SK-N-SH treated with all-trans-retinoic acid at 6 μM for 48 hours (cell line): Measurements from ENCODE around the gene GGA1.
"Not testable (repeated sequence)": the region's sequence is repeated elsewhere in the genome, so short reads cannot be mapped to it uniquely, and the experiment has no call there.

ENCODE experiments used
- ATAC-seq: fragments of 200-7000 bp; cut with Tn5 transposase; 3 replicates; pipeline ENCODE4 v1.9.1; 2020; ENCODE audit warnings: mild to moderate bottlenecking, moderate library complexity
- ARNTL ChIP-seq: fragments of 450-650 bp; formaldehyde crosslinking; IDR thresholded peaks from 2 replicates; pipeline ENCODE4 v1.5.0; 2020; ENCODE audit warnings: low read depth, mild to moderate bottlenecking, moderate library complexity, borderline replicate concordance
- BACH2 ChIP-seq: fragments of 250-450 bp; sonication (Bioruptor Pico); IDR thresholded peaks from 2 replicates; pipeline ENCODE4 v1.9.0; 2021; ENCODE audit warnings: mild to moderate bottlenecking, borderline replicate concordance
- ESRRG ChIP-seq: fragments of 250-450 bp; sonication (Bioruptor Pico); IDR thresholded peaks from 2 replicates; pipeline ENCODE4 v1.6.1; 2021; ENCODE audit warnings: mild to moderate bottlenecking
- GLIS3 ChIP-seq: fragments of 250-450 bp; sonication (Bioruptor Pico); IDR thresholded peaks from 2 replicates; pipeline ENCODE4 v1.5.0; 2020; ENCODE audit warnings: mild to moderate bottlenecking, moderate library complexity
- ISL1 ChIP-seq: fragments of 250-450 bp; sonication (Bioruptor Pico); IDR thresholded peaks from 2 replicates; pipeline ENCODE4 v2.1.2; 2022; ENCODE audit warnings: mild to moderate bottlenecking, moderate library complexity
- PATZ1 ChIP-seq: fragments of 250-450 bp; sonication (Bioruptor Pico); IDR thresholded peaks from 2 replicates; pipeline ENCODE4 v1.8.0; 2020; ENCODE audit warnings: mild to moderate bottlenecking, moderate library complexity, borderline replicate concordance
- POU6F1 ChIP-seq: fragments of 250-450 bp; sonication (Bioruptor Pico); IDR thresholded peaks from 2 replicates; pipeline ENCODE4 v1.8.0; 2021; ENCODE audit warnings: low read depth, mild to moderate bottlenecking, moderate library complexity, borderline replicate concordance
- PPARA ChIP-seq: fragments of 250-450 bp; sonication (Bioruptor Pico); IDR thresholded peaks from 2 replicates; pipeline ENCODE4 v1.5.0; 2020; ENCODE audit warnings: mild to moderate bottlenecking, borderline replicate concordance
- RARB ChIP-seq: fragments of 250-450 bp; sonication (Bioruptor Pico); IDR thresholded peaks from 2 replicates; pipeline ENCODE4 v1.8.0; 2021; ENCODE audit warnings: mild to moderate bottlenecking, moderate library complexity
- SNAI2 ChIP-seq: fragments of 250-450 bp; sonication (Bioruptor Pico); IDR thresholded peaks from 2 replicates; pipeline ENCODE4 v1.5.0; 2020; ENCODE audit warnings: mild to moderate bottlenecking, moderate library complexity
- TOX ChIP-seq: fragments of 250-450 bp; sonication (Bioruptor Pico); IDR thresholded peaks from 2 replicates; pipeline ENCODE4 v1.8.0; 2021; ENCODE audit warnings: mild to moderate bottlenecking, moderate library complexity, borderline replicate concordance
- TSHZ2 ChIP-seq: fragments of 250-450 bp; sonication (Bioruptor Pico); IDR thresholded peaks from 2 replicates; pipeline ENCODE4 v1.5.0; 2020; ENCODE audit warnings: mild to moderate bottlenecking, moderate library complexity
- ZC3H10 ChIP-seq: fragments of 250-450 bp; sonication (Bioruptor Pico); IDR thresholded peaks from 2 replicates; pipeline ENCODE4 v1.5.1; 2021; ENCODE audit warnings: mild to moderate bottlenecking, moderate library complexity
- ZFP3 ChIP-seq: fragments of 250-450 bp; sonication (Bioruptor Pico); IDR thresholded peaks from 2 replicates; pipeline ENCODE4 v1.5.0; 2020; ENCODE audit warnings: mild to moderate bottlenecking, moderate library complexity
- ZFP30 ChIP-seq: fragments of 450-650 bp; formaldehyde crosslinking; IDR thresholded peaks from 2 replicates; pipeline ENCODE4 v1.5.0; 2022; ENCODE audit warnings: mild to moderate bottlenecking, moderate library complexity
- ZNF565 ChIP-seq: fragments of 450-650 bp; formaldehyde crosslinking; conservative IDR thresholded peaks from 2 replicates; pipeline ENCODE4 v1.5.0; 2020; ENCODE audit warnings: low read depth, mild to moderate bottlenecking, moderate library complexity
- ZNF70 ChIP-seq: fragments of 450-650 bp; formaldehyde crosslinking; IDR thresholded peaks from 2 replicates; pipeline ENCODE4 v1.5.0; 2020; ENCODE audit warnings: mild to moderate bottlenecking, moderate library complexity
- ZNF8 ChIP-seq: fragments of 450-650 bp; formaldehyde crosslinking; IDR thresholded peaks from 2 replicates; pipeline ENCODE4 v1.5.0; 2020; ENCODE audit warnings: mild to moderate bottlenecking, moderate library complexity

Gene GGA1

GRCh38 chr22:37655252-37655563, 46.6 kb downstream of the GGA1 start:
- no peak for ATAC-seq
- no peak for TF ChIP-seq ZFP3 (CRISPR knock-in tag)
- no peak for TF ChIP-seq ARNTL (CRISPR knock-in tag)

GRCh38 chr22:37656583-37656982, 47.9 kb downstream of the GGA1 start:
- ATAC-seq = not testable (repeated sequence)

GRCh38 chr22:37657590-37658132, 49.0 kb downstream of the GGA1 start:
- no peak for TF ChIP-seq POU6F1
- no peak for TF ChIP-seq GLIS3
- no peak for TF ChIP-seq BACH2 (CRISPR knock-in tag)
- TF ChIP-seq ZFP30 (CRISPR knock-in tag) = no peak
- TF ChIP-seq ESRRG (CRISPR knock-in tag) = no peak
- TF ChIP-seq RARB = no peak
- no peak for TF ChIP-seq ARNTL (CRISPR knock-in tag)
- no peak for TF ChIP-seq PATZ1
- peak; percentile 42 for ATAC-seq

GRCh38 chr22:37658133-37659065, 49.8 kb downstream of the GGA1 start, which contains the start of gene PDXP:
TSS of gene PDXP (plus strand) at chr22:37658723. CDS start at chr22:37658783, 60 bp downstream.
- ATAC-seq = peak; percentile 98

GRCh38 chr22:37659066-37659896, 50.6 kb downstream of the GGA1 start:
- ATAC-seq = no peak
- TF ChIP-seq TSHZ2 (CRISPR knock-in tag) = no peak
- TF ChIP-seq POU6F1 = no peak
- no peak for TF ChIP-seq TOX (CRISPR knock-in tag)
- no peak for TF ChIP-seq SNAI2
- no peak for TF ChIP-seq ZFP30 (CRISPR knock-in tag)
- TF ChIP-seq ZNF8 = no peak
- no peak for TF ChIP-seq BACH2 (CRISPR knock-in tag)
- TF ChIP-seq ESRRG (CRISPR knock-in tag) = no peak

More at GRCh38 chr22:37658133-37659065, 49.8 kb downstream of the GGA1 start, which contains the start of gene PDXP:
- TF ChIP-seq TSHZ2 (CRISPR knock-in tag) (0 out of 2 replicates have a peak, but pooled peaks have one; percentile 27), ZC3H10 (CRISPR knock-in tag) (no peak), PPARA (CRISPR knock-in tag) (no peak), ISL1 (no peak), ZNF70 (CRISPR knock-in tag) (no peak), TOX (CRISPR knock-in tag) (no peak), ZNF565 (CRISPR knock-in tag) (no peak)
